Kidney tubule cell (primary cell): ENCODE data around the gene EIF1AD.
A peak's percentile ranks its signal among the peaks of the same experiment; 100 is the strongest.
"Not testable (repeated sequence)": the region's sequence is repeated elsewhere in the genome, so short reads cannot be mapped to it uniquely, and the experiment has no call there.

Source experiments
- DNase-seq: peaks from one replicate; pipeline ENCODE4 v3.0.0-alpha.2; 2018; ENCODE audit warnings: low spot score

EIF1AD gene, protein sequence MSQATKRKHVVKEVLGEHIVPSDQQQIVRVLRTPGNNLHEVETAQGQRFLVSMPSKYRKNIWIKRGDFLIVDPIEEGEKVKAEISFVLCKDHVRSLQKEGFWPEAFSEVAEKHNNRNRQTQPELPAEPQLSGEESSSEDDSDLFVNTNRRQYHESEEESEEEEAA

DNA sequence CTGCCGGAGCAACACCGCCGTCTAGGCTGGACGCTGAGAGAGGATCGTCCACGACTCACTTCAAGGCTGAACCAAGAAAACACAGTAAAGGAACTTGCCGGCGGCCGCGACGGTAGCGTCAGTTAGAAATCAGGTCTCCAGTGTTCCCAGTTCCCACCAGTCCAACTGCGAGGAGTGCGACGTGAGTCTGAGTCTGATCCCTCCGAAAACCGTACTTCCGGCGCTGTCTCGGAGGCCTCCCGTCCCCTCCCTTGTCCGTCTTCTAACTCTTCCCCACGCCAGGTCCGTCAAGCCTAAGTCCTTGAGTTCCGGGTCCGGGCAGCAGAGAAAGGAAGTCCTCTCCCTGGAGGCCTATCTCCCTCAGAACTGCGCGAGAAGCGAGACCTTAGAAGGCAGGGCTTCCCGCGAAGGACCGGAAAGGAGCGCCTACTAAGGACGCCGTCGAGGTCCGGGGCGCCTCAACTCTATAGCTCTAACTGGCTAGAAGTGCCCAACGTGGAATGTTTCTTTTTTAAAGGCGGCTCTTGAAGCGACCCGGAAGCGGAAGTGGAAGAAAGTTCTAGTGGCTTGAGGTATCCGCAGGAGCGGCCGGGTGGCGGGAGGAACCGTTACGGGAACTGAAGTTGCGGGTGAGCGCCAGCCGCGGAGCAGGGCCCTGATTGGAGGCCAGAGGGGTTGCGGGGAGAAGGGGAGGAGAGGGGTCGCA, at the start of gene EIF1AD, which contains the start of gene BANF1:
EIF1AD (minus strand) TSS at position 216 of the 706 bp plus-strand sequence. CDS start 1,768 bp downstream, outside the sequence.
BANF1 (plus strand) TSS at position 562 of the 706 bp plus-strand sequence. CDS start 748 bp downstream, outside the sequence.
- DNase-seq = peak; percentile 98

- DNase-seq = no peak
Observed at GRCh38 chr11:66051371-66051765, 49.4 kb upstream of the EIF1AD start.

- no peak for DNase-seq
Observed at GRCh38 chr11:66050581-66051231, 48.7 kb upstream of the EIF1AD start.

GRCh38 chr11:66048547-66049323, 46.8 kb upstream of the EIF1AD start, which contains the start of gene GAL3ST3:
Gene GAL3ST3, minus strand, starts transcription at chr11:66049161. Its CDS starts 3,746 bp downstream, at chr11:66045415.
- no peak for DNase-seq

DNA sequence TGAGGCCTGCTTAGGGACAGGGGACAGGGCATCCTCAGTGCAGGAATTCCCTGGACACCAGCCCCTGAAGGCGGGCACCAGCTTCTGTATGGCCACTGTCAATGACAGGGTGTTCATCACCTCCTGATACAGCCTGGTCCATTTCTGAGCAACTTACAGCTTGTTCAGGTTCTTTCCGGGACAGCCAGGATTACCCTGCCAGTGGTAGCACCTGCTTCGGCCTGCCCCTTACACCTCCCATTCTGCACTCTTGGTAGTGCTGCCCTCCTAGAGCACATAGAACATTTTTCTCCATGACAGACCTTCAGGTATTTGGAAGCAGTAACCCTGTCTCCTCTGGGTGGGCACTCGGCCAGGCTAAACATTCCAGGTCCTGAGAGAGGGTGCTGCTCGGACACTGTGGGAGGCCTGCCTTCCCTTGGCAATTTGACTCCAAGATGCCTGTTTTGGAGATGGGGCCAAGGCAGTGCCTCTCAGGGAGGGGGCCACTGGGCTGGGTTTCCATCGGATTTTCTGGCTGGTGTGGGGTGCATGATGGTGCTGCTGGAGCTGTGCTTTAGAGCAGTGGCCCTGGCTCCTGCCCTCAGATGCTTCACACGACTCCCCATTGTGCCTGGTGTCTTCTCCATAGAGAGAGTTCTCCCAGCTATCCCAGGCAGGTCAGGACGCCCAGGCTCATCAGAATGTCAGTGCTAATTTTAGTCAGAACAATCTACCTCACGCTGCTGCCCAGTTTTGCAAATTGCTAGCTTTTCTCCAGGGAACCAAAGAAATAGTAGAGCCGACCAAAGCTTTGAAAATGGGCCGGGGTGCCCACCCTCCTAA, 45.8 kb upstream of the EIF1AD start:
- peak; percentile 84 for DNase-seq

DNA sequence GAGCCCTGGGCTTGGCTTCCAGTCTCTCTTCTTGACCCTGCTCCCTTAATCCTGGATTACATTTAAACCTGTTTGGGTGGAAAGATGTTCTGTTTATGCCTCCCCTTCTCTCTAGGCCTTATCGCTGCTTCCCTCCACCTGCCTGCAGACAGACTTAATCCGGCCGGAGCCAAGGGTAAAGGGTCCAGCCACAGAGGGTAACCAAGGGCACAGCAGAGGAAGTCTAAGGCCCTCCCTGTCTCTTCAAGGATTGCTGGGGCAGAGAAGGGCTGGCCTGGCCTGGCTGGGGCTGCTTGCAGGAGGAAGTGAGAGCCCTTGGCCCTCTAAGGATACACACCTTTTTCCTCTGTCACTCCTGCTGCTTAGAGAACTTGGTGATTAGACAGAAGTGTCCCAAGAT, 44.9 kb upstream of the EIF1AD start:
- no peak for DNase-seq

- peak; percentile 70 for DNase-seq
Observed at GRCh38 chr11:66045177-66045639, 43.3 kb upstream of the EIF1AD start.

GRCh38 chr11:66044757-66045156, 42.8 kb upstream of the EIF1AD start:
- DNase-seq = no peak

GRCh38 chr11:66042996-66043906, 41.3 kb upstream of the EIF1AD start:
- DNase-seq = no peak

- no peak for DNase-seq
Observed at GRCh38 chr11:66042227-66042995, 40.5 kb upstream of the EIF1AD start.

DNA sequence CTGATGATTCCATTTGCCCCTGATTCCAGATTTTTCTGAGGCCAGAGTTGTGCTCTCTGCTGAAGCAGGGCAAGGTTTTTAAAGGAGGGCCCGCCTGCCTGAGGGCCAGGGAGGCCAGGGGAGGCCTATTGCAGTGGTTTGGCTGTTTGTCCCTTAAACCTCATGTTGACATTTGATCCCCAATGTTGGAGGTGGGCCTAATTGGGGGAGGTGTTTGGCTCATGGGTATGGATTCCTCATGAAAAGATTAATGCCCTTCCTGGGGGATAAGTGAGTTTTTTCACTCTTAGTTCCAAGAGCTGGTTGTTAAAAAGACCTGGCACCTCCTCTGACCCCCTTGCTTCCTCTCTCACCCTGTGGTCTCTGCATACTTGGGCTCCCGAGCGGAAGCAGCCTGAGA, 37.8 kb upstream of the EIF1AD start:
- DNase-seq = no peak

GRCh38 chr11:66037327-66037726, 35.4 kb upstream of the EIF1AD start:
- DNase-seq = no peak

DNA sequence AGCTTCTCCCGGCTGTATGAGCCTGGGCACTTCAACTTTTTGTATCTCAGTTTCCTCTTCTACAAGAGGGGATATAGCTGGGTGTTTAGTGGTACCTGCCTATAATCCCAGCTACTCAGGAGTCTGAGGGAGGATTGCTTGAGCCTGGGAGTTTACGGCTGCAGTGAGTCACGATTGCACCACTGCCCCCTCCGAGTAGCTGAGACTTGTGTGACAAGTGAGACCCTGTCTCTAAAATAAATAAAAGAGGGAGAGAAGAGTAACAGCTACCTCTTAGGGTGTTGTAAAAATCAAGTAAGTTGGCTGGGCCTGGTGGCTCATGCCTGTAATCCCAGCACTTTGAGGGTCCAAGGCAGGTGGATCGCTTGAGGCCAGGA, 34.4 kb upstream of the EIF1AD start:
- no peak for DNase-seq

- DNase-seq = no peak
Observed at GRCh38 chr11:66035653-66036333, 33.8 kb upstream of the EIF1AD start.

DNA sequence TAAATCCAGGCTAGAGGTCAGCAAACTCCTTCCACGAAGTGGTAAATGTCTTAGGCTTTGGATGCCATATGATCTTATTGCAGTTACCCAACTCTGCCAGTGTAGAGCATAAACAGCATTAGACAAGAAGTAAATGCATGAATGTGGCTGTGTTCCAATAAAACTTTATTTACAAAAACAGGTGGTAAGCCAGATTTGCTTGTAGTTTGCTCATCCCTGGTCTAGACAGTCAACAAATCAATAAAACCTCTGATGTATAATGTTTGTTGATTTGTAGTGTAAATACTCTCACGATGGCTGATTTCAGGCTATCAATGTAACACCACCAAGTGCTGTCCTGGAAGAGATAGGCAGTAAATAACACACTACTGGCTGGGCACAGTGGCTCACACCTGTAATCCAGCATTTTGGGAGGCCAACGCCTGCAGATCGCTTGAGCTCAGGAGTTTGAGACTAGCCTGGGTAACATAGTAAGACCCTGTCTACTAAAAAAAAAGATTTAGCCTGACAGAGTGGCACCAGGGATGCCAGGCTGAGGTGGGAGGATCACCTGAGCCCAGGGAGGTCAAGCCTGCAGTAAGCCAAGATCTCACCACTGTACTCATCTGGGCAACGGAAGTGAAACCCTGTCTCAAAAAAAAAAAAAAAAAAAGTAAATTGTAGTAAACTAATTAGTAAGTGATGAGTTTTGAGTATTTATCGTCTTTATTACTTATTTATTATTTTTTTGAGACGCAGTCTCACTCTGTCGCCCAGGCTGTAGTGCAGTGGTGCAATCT, 31.2 kb upstream of the EIF1AD start:
- no peak for DNase-seq

- DNase-seq = no peak
Observed at GRCh38 chr11:66026017-66026529, 24.1 kb upstream of the EIF1AD start, which contains the start of gene CATSPER1. Gene CATSPER1, minus strand, starts transcription at chr11:66026479. Its CDS starts 100 bp downstream, at chr11:66026379.

DNA sequence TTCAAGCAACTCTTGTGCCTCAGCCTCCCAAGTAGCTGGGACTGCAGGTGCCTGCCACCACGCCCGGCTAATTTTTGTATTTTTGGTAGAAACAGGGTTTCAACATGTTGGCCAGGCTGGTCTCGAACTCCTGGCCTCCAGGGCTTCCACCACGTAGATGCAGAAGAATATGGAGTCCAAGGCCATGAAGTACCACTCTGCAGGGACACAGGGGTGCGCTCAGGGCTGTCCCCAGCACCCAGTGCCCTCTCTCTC, 21.2 kb upstream of the EIF1AD start:
- DNase-seq = not testable (repeated sequence)
